GM18519 (cell line): ENCODE data around the gene SRSF4.
"Not testable (repeated sequence)": the region's sequence is repeated elsewhere in the genome, so short reads cannot be mapped to it uniquely, and the experiment has no call there.

ENCODE experiments used
- ATAC-seq: cut with Tn5 transposase; IDR thresholded peaks from one replicate; pipeline ENCODE4 v1.9.1; 2021; ENCODE audit warnings: mild to moderate bottlenecking, moderate library complexity; ENCODE audit not compliant: unreplicated experiment, low FRiP score

SRSF4 gene

GRCh38 chr1:29126198-29126597, 55.5 kb downstream of the SRSF4 start:
- no peak for ATAC-seq

GRCh38 chr1:29125788-29126187, 55.9 kb downstream of the SRSF4 start:
- no peak for ATAC-seq

- no peak for ATAC-seq
Measured at GRCh38 chr1:29125237-29125641, 56.5 kb downstream of the SRSF4 start.

- ATAC-seq, result no peak
Measured at GRCh38 chr1:29124366-29125236, 57.1 kb downstream of the SRSF4 start.

GRCh38 chr1:29123887-29124365, 57.8 kb downstream of the SRSF4 start, which contains the start of gene TMEM200B:
Gene TMEM200B, minus strand, starts transcription at chr1:29123903. Its CDS starts 2,075 bp downstream, at chr1:29121828.
- ATAC-seq, result no peak

GRCh38 chr1:29123053-29123886, 58.4 kb downstream of the SRSF4 start:
- no peak for ATAC-seq

GRCh38 chr1:29122682-29123052, 59.0 kb downstream of the SRSF4 start:
- no peak for ATAC-seq

GRCh38 chr1:29121936-29122681, 59.6 kb downstream of the SRSF4 start:
- no peak for ATAC-seq

GRCh38 chr1:29121516-29121935, 60.2 kb downstream of the SRSF4 start:
- ATAC-seq, result no peak

GRCh38 chr1:29120947-29121485, 60.7 kb downstream of the SRSF4 start:
- no peak for ATAC-seq

- no peak for ATAC-seq
Measured at GRCh38 chr1:29120367-29120766, 61.3 kb downstream of the SRSF4 start.

GRCh38 chr1:29119121-29119929, 62.4 kb downstream of the SRSF4 start:
- ATAC-seq, result no peak

GRCh38 chr1:29117381-29117780, 64.3 kb downstream of the SRSF4 start:
- ATAC-seq, result no peak

GRCh38 chr1:29114654-29115053, 67.0 kb downstream of the SRSF4 start:
- ATAC-seq, result no peak

- ATAC-seq, result no peak
Measured at GRCh38 chr1:29113413-29114117, 68.1 kb downstream of the SRSF4 start.

- no peak for ATAC-seq
Measured at GRCh38 chr1:29112705-29113412, 68.8 kb downstream of the SRSF4 start.

GRCh38 chr1:29108041-29108440, 73.7 kb downstream of the SRSF4 start:
- ATAC-seq, result not testable (repeated sequence)

- no peak for ATAC-seq
Measured at GRCh38 chr1:29105822-29106221, 75.9 kb downstream of the SRSF4 start.
